Measurements from ENCODE around the gene TIPRL.

DNA sequence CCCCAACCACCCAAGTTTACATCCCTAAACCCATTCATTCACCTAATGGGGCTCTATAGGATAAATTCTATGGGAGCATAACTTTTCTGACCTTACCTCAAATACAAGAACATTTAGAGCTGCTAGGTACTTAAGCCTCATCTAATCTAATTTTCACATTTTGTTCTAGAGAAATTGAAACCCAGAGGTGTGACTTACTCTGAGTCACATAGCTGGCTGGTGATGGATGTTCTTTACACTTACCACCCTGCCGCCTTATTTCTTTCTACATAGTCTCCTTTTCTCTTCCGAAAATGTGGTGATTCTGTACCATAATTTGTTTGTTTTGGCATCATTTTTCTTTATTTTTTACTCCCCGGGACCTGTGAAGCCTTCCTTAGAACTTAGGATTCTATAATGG, 20.3 kb downstream of the TIPRL start:
- TF ChIP-seq ZNF274 (IDR thresholded peaks at IDR 0.05; ENCODE audit: low read depth, low read length) (no peak), SUZ12 (IDR thresholded peaks at IDR 0.05; ENCODE audit: extremely low read depth, insufficient read depth, insufficient read length) (no peak), YY1 (IDR thresholded peaks at IDR 0.05; ENCODE audit: insufficient read depth, insufficient read length) (no peak)

All from NT2/D1 (cell line).